NCI-H1105 (cell line): ENCODE measurements around the gene LRWD1.

ENCODE experiments used
- DNase-seq: peaks from one replicate; lab custom pipeline; 2025; lab: John Stamatoyannopoulos, UW

LRWD1 gene

GRCh38 chr7:102464577-102465280 lies at the start of gene LRWD1, which contains the start of gene ALKBH4:
Gene LRWD1, plus strand, starts transcription at chr7:102464984. Its CDS starts 97 bp downstream, at chr7:102465081.
Gene ALKBH4, minus strand, starts transcription at chr7:102464863. Its CDS starts 27 bp downstream, at chr7:102464836.
- DNase-seq, result peak; percentile 90

GRCh38 chr7:102415685-102416225 lies 49.0 kb upstream of the LRWD1 start:
- no peak for DNase-seq

GRCh38 chr7:102416406-102416805 lies 48.4 kb upstream of the LRWD1 start:
- no peak for DNase-seq

- DNase-seq, result no peak
Observed at GRCh38 chr7:102417105-102417504, 47.7 kb upstream of the LRWD1 start.

GRCh38 chr7:102418592-102418991 lies 46.2 kb upstream of the LRWD1 start:
- DNase-seq, result no peak

GRCh38 chr7:102421706-102422240 lies 43.0 kb upstream of the LRWD1 start:
- DNase-seq, result no peak

GRCh38 chr7:102424129-102424551 lies 40.6 kb upstream of the LRWD1 start:
- DNase-seq, result no peak

- no peak for DNase-seq
Observed at GRCh38 chr7:102424787-102425218, 40.0 kb upstream of the LRWD1 start.

- DNase-seq, result no peak
Observed at GRCh38 chr7:102425639-102426267, 39.0 kb upstream of the LRWD1 start.

GRCh38 chr7:102426268-102427018 lies 38.3 kb upstream of the LRWD1 start:
- DNase-seq, result no peak

GRCh38 chr7:102427019-102427405 lies 37.8 kb upstream of the LRWD1 start:
- no peak for DNase-seq

GRCh38 chr7:102429141-102429899 lies 35.5 kb upstream of the LRWD1 start:
- no peak for DNase-seq

GRCh38 chr7:102431617-102432298 lies 33.0 kb upstream of the LRWD1 start:
- DNase-seq, result no peak

- DNase-seq, result no peak
Observed at GRCh38 chr7:102432442-102433218, 32.2 kb upstream of the LRWD1 start.

- DNase-seq, result peak; percentile 66
Observed at GRCh38 chr7:102433219-102434038, 31.4 kb upstream of the LRWD1 start, which contains the start of gene ORAI2. Gene ORAI2, plus strand, starts transcription at chr7:102433575. Its CDS starts 5,382 bp downstream, at chr7:102438957.

GRCh38 chr7:102434039-102434486 lies 30.7 kb upstream of the LRWD1 start:
- no peak for DNase-seq

- no peak for DNase-seq
Observed at GRCh38 chr7:102436118-102436517, 28.7 kb upstream of the LRWD1 start.

- DNase-seq, result no peak
Observed at GRCh38 chr7:102439963-102440795, 24.6 kb upstream of the LRWD1 start.
